ENCODE measurements around the gene ATP11A. TPM values are rescaled to one million over a fixed set of nuclear protein-coding genes. Genes with fewer than 3 reads are reported as not detected.

ATP11A gene
- polyA plus RNA-seq, 2 donors: 4.2 to 6.7 TPM

DNA sequence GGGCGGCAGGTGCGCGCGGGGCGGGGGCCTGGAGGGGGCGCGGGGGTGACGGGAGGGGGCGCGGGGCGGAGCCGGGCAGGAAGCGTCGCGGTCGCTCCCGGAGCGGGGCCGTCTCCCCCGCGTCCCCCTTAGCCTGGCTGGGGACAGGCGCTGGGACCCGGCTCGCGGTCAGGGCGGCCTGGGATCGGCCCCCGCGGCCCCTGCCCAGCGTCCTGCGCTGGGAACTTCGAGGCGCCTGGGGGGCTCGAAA is 204.5 kb downstream of the ATP11A start:
- H3K27ac ChIP-seq (ENCODE audit: low read depth in 2 of 2, low read length in 1 of 2): no peak overlapping the region
- peak overlapping the region; percentile 17 to 42 for H3K4me3 ChIP-seq (ENCODE audit: low read depth in 1 of 2, low read length in 2 of 2)
- H3K9me3 ChIP-seq (ENCODE audit: control insufficient read depth in 2 of 2, insufficient read depth in 1 of 2, low read depth in 1 of 2, low read length in 1 of 2): no peaks in the 10 kb centered on the region
- 0 to 2% methylated on average over 6 to 33 of the region's 34 CpGs for WGBS, 2 donors
- H3K27me3 ChIP-seq (ENCODE audit: control insufficient read depth in 1 of 2, insufficient read depth in 2 of 2, low read length in 2 of 2): peaks cover 0 to 21% of the 10 kb centered on the region in 2 donors
- peaks cover 6 to 18% of the 10 kb centered on the region in 2 donors for H3K4me1 ChIP-seq (ENCODE audit: control insufficient read depth in 2 of 2, insufficient read depth in 2 of 2, low read length in 1 of 2)
- H3K36me3 ChIP-seq (ENCODE audit: control insufficient read depth in 2 of 2, insufficient read depth in 2 of 2, low read length in 1 of 2): no peaks in the 10 kb centered on the region

DNA sequence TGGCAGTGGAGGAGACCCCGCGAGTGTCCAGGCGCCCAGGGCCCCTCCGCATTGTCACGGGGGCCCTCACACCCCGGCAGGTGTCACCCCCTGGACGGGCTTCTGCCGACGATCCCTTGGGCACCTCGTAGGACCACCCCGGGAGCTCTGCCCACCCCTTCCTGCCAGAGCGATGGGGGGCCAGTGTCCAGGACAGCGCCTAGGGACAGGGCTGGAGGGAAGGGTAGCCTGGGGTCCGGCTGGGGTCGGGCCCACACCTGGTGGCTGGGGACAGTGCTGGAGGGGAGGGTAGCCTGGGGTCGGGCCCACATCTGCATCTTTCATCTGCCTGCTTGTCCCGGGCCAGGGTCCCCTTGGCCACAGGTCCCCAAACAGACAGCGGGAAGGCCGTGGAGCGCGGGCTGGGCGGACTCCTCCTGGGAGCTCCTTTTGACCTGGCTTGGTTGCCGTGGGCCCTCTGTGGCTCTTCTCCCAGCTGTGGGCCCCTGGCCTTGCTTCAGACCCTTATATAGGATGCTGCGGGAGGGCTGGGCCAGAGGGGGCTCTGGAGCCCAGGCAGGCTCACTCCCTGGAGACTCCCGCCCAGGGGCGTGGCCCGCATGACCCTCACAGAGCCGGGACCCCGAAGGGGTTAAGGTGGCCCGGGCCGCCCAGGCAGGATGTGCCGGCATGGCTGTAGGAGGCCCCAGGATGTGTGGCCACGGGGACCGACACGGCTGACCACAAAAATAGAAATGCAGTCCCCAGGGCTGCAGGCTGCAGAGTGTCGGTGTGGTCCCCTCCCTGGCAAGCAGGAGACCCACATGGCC is 205.0 kb downstream of the ATP11A start:
- Histone ChIP-seq H3K27ac (ENCODE audit: low read depth in 2 of 2, low read length in 1 of 2) (no peak overlapping the region), H3K9me3 (ENCODE audit: control insufficient read depth in 2 of 2, insufficient read depth in 1 of 2, low read depth in 1 of 2, low read length in 1 of 2) (no peaks in the 10 kb centered on the region), H3K4me3 (ENCODE audit: low read depth in 1 of 2, low read length in 2 of 2) (peak overlapping the region; percentile 17 to 42), H3K27me3 (ENCODE audit: control insufficient read depth in 1 of 2, insufficient read depth in 2 of 2, low read length in 2 of 2) (peaks cover 0 to 21% of the 10 kb centered on the region in 2 donors), H3K4me1 (ENCODE audit: control insufficient read depth in 2 of 2, insufficient read depth in 2 of 2, low read length in 1 of 2) (peaks cover 6 to 18% of the 10 kb centered on the region in 2 donors), H3K36me3 (ENCODE audit: control insufficient read depth in 2 of 2, insufficient read depth in 2 of 2, low read length in 1 of 2) (no peaks in the 10 kb centered on the region)
- WGBS, 2 donors: 6% methylated on average over 34 to 36 of the region's 36 CpGs

DNA sequence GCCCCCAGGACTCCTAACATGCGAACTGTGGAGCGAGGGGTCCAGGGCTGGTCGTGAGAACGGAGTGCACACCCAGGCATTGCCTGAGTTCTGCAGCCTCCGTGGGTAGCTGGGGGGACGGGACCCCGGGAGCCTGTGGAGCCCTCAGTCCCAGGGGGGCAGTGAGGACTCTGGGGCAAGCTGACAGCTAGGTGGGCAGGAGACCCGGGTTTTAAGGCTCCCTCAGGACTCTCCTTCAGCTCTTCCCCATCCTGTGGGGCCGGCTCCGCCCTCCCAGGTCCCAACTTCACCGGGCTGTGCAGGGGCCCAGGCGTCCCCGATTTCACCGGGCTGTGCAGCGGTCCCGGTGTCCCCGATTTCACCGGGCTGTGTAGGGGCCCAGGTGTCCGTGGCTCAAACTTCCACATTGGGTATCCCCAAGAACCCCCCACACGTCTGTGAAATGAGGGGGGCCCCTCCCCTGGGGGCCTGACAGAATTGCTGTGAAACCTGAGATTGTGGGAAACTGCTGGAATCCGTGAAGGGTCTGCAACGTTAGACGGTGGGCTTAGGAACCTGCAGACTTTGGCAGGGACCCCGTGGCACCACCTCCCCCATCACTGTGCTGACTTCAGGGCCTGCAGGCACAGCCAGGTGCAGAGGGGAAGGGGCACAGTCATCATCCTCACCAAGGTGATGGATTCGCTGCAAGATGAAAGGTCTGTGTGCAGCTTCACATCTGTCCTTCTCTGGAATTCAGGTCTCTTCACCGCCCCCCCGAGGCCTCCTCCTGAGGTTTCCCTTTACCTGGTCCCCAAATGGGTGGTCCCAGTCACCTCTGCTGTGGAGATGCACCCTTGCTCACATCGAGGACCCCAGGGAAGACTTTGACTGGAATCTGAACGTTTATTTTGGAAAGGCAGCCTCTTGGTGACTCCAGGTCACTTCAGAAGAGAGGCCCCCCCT is 206.0 kb downstream of the ATP11A start:
- Histone ChIP-seq H3K36me3 (ENCODE audit: control insufficient read depth in 2 of 2, insufficient read depth in 2 of 2, low read length in 1 of 2) (no peaks in the 10 kb centered on the region), H3K4me3 (ENCODE audit: low read depth in 1 of 2, low read length in 2 of 2) (no peak overlapping the region), H3K9me3 (ENCODE audit: control insufficient read depth in 2 of 2, insufficient read depth in 1 of 2, low read depth in 1 of 2, low read length in 1 of 2) (no peaks in the 10 kb centered on the region), H3K27ac (ENCODE audit: low read depth in 2 of 2, low read length in 1 of 2) (no peak overlapping the region), H3K27me3 (ENCODE audit: control insufficient read depth in 1 of 2, insufficient read depth in 2 of 2, low read length in 2 of 2) (peaks cover 0 to 21% of the 10 kb centered on the region in 2 donors), H3K4me1 (ENCODE audit: control insufficient read depth in 2 of 2, insufficient read depth in 2 of 2, low read length in 1 of 2) (peaks cover 6 to 18% of the 10 kb centered on the region in 2 donors)
- 54 to 56% methylated on average over 28 to 29 of the region's 29 CpGs for WGBS, 2 donors

DNA sequence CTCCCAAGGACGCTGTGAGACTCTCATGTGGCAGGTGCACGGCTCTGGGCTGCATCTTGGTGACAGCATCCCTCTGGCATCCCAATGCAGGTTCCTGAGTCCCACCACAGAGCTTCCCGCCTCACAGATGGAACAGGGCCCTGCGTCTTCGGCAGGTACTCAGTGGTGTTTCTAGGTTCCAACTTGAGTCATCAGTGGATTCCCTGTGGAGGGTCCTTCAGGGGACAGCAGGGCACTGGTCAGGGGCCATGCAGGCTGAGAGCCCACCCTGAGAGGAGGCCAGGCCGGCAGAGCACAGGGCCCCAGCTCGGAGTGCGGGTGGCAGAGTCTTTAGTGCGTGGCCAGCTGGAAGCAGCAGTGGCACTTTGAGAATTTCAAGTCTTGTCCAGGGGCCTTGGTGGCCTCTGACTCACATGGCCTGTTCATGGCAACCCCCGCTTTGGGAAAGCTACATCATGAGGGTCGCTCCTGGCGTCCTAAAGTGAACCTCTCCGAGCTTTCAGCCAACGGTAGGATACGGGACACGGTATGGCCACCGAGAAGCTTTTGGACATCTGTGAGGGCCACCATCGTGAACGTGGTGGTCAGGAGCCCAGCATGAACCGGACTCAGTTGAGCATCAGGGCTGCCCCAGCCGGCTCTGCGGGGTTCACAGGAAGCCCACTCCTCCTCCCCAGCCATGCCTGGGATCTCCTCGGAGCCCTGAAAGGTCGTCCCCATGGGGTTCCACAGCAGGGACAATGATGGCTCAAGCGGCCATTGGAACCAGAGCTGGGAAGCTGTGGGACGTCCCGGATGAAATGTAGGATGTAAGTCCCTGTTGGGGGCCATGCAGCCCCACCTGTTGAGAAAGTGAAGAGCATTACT is 207.1 kb downstream of the ATP11A start:
- peaks cover 0 to 21% of the 10 kb centered on the region in 2 donors for H3K27me3 ChIP-seq (ENCODE audit: control insufficient read depth in 1 of 2, insufficient read depth in 2 of 2, low read length in 2 of 2)
- no peak overlapping the region for H3K27ac ChIP-seq (ENCODE audit: low read depth in 2 of 2, low read length in 1 of 2)
- peaks cover 6 to 12% of the 10 kb centered on the region in 2 donors for H3K4me1 ChIP-seq (ENCODE audit: control insufficient read depth in 2 of 2, insufficient read depth in 2 of 2, low read length in 1 of 2)
- no peak overlapping the region for H3K4me3 ChIP-seq (ENCODE audit: low read depth in 1 of 2, low read length in 2 of 2)
- no peaks in the 10 kb centered on the region for H3K36me3 ChIP-seq (ENCODE audit: control insufficient read depth in 2 of 2, insufficient read depth in 2 of 2, low read length in 1 of 2)
- 87 to 92% methylated on average over 27 of the region's 27 CpGs for WGBS, 2 donors
- no peaks in the 10 kb centered on the region for H3K9me3 ChIP-seq (ENCODE audit: control insufficient read depth in 2 of 2, insufficient read depth in 1 of 2, low read depth in 1 of 2, low read length in 1 of 2)

DNA sequence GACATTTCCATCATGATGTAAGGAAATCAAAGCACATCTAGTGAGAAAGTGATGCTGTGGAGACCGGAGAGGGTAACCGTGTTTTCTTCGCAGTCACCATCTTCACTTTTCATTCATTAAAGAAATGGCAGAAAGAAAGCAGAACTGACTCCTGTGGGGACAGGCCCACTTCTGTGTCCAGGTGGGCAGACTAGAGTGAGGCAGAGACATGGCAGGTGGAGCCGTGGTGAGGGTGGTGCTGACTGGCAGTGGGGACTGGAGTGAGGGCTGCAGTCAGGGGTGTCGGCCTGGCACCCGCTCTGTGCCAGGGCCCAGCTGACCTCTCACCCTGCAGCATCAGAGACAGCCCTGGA is 207.7 kb downstream of the ATP11A start:
- Histone ChIP-seq H3K4me3 (ENCODE audit: low read depth in 1 of 2, low read length in 2 of 2) (no peak overlapping the region), H3K27me3 (ENCODE audit: control insufficient read depth in 1 of 2, insufficient read depth in 2 of 2, low read length in 2 of 2) (peaks cover 0 to 21% of the 10 kb centered on the region in 2 donors), H3K36me3 (ENCODE audit: control insufficient read depth in 2 of 2, insufficient read depth in 2 of 2, low read length in 1 of 2) (no peaks in the 10 kb centered on the region), H3K4me1 (ENCODE audit: control insufficient read depth in 2 of 2, insufficient read depth in 2 of 2, low read length in 1 of 2) (peaks cover 6 to 11% of the 10 kb centered on the region in 2 donors), H3K27ac (ENCODE audit: low read depth in 2 of 2, low read length in 1 of 2) (no peak overlapping the region), H3K9me3 (ENCODE audit: control insufficient read depth in 2 of 2, insufficient read depth in 1 of 2, low read depth in 1 of 2, low read length in 1 of 2) (no peaks in the 10 kb centered on the region)
- WGBS, 2 donors: 82 to 88% methylated on average over 4 to 6 of the region's 6 CpGs

DNA sequence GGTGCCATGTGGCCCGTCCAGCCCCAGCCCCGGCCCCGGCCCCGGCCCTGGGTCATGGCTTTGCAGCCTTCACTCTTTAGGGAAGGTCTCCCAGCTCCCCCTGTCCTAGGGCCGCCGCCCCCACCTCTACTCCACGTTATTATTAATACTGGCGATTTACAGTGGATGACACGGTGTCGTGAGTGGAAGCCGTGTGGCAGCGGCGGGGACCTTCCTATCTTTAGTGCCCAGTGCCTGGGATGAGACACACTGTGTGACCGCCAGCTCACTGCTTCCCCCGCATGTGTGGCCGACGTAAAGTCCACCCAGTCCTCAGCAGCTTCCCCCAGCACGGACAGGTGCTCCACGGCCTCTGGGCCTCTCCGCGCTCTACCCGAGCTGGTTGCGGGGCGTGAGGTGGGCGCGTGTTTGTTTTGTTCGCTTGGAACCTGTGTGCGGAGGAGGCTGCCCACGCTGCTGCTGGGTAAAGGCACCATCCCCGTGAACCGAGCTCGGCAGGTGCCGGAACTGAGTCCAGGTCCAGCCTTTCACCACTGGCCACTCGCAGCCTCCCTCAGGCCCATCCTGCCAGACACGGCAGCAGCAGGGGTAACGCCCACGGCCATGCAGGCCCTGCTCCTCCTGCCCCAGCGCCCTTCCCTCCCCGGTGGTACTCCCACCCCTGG is 208.2 kb downstream of the ATP11A start:
- no peak overlapping the region for H3K27ac ChIP-seq (ENCODE audit: low read depth in 2 of 2, low read length in 1 of 2)
- H3K4me1 ChIP-seq (ENCODE audit: control insufficient read depth in 2 of 2, insufficient read depth in 2 of 2, low read length in 1 of 2): peaks cover 6 to 11% of the 10 kb centered on the region in 2 donors
- no peaks in the 10 kb centered on the region for H3K36me3 ChIP-seq (ENCODE audit: control insufficient read depth in 2 of 2, insufficient read depth in 2 of 2, low read length in 1 of 2)
- 86% methylated on average over 39 of the region's 39 CpGs for WGBS, 2 donors
- no peak overlapping the region for H3K4me3 ChIP-seq (ENCODE audit: low read depth in 1 of 2, low read length in 2 of 2)
- H3K9me3 ChIP-seq (ENCODE audit: control insufficient read depth in 2 of 2, insufficient read depth in 1 of 2, low read depth in 1 of 2, low read length in 1 of 2): no peaks in the 10 kb centered on the region
- peaks cover 0 to 21% of the 10 kb centered on the region in 2 donors for H3K27me3 ChIP-seq (ENCODE audit: control insufficient read depth in 1 of 2, insufficient read depth in 2 of 2, low read length in 2 of 2)

DNA sequence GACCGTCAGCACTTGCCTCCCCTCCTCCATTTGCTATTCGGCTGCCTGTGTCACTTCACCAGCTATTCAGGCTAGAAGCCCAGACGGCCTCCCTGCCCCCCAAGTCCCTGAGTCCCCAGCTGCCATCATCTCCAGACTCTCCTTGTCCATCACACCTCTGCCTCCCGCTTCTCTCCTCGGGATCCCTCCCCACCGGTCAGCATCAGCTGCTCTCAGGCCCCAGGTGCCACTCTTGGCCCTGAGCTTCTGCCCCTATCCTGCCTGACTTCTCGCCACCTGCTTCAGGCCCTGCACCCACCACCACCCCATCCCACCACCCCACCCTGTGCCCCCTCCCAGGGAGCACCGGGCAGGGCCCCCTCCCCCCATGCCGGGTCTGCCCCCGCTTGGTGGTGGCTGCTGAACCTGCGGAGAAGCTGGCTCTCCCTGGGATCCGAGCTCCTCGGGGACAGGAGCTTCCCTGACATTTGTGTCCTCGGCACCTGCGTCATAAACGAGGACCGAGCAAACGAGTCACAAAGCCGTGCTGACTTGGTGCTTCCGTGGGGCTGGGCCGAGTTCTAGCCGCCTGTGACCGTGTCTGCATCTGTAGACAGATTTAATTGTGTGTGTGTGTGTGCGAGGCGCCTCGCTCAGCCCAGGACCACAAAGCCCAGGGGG is 208.9 kb downstream of the ATP11A start:
- Histone ChIP-seq H3K4me3 (ENCODE audit: low read depth in 1 of 2, low read length in 2 of 2) (no peak overlapping the region), H3K9me3 (ENCODE audit: control insufficient read depth in 2 of 2, insufficient read depth in 1 of 2, low read depth in 1 of 2, low read length in 1 of 2) (no peaks in the 10 kb centered on the region), H3K27me3 (ENCODE audit: control insufficient read depth in 1 of 2, insufficient read depth in 2 of 2, low read length in 2 of 2) (peaks cover 0 to 19% of the 10 kb centered on the region in 2 donors), H3K36me3 (ENCODE audit: control insufficient read depth in 2 of 2, insufficient read depth in 2 of 2, low read length in 1 of 2) (no peaks in the 10 kb centered on the region), H3K4me1 (ENCODE audit: control insufficient read depth in 2 of 2, insufficient read depth in 2 of 2, low read length in 1 of 2) (peaks cover 6% of the 10 kb centered on the region in 2 donors), H3K27ac (ENCODE audit: low read depth in 2 of 2, low read length in 1 of 2) (no peak overlapping the region)
- 85 to 89% methylated on average over 26 of the region's 26 CpGs for WGBS, 2 donors

DNA sequence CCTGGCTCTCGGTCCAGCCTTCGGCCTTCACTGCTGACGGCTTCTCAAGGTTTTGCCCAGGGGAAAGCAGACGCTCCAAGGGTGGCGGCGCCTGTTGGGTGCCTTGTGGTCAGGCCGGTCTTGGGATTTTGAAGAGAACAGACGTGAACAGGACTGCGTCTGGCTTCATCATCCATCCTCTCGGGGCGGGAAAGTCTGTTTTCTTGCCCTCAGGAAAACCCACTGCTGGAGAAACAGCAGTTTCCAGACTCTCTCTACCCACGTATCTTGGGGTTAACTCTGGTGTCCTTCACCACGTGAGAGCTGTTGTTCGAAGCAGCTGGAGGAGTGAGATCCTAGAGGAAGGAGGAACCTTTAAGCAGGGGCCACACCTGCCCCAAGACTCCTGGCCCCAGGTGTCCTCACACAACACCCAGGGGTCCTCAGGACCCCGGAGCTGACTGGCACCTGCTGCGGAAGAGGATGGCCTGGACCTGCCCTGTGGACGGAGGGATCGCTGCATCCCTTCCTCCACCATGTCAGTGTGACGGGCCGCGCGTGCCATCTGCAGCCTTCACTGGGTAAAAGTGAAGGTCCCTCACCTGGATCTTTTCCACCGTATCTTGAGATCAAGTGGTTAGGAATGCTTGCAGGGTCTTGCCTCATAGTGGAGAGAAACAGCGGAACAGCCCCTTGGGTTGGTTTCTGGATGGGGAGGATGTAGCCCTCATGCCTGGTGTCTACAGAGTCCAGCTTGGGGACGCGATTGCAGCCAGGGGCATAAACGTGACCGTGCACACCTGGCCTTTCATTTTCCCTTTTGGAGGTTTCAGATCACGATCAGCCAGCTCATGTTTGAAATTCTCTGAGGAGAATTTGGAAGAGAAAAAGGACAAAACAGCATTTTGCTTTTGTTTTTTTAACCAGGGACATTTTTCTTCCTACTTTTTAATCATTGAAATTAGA is 209.7 kb downstream of the ATP11A start:
- Histone ChIP-seq H3K36me3 (ENCODE audit: control insufficient read depth in 2 of 2, insufficient read depth in 2 of 2, low read length in 1 of 2) (no peaks in the 10 kb centered on the region), H3K9me3 (ENCODE audit: control insufficient read depth in 2 of 2, insufficient read depth in 1 of 2, low read depth in 1 of 2, low read length in 1 of 2) (no peaks in the 10 kb centered on the region), H3K4me3 (ENCODE audit: low read depth in 1 of 2, low read length in 2 of 2) (no peak overlapping the region), H3K27me3 (ENCODE audit: control insufficient read depth in 1 of 2, insufficient read depth in 2 of 2, low read length in 2 of 2) (peaks cover 0 to 16% of the 10 kb centered on the region in 2 donors), H3K4me1 (ENCODE audit: control insufficient read depth in 2 of 2, insufficient read depth in 2 of 2, low read length in 1 of 2) (peaks cover 4 to 6% of the 10 kb centered on the region in 2 donors), H3K27ac (ENCODE audit: low read depth in 2 of 2, low read length in 1 of 2) (no peak overlapping the region)
- 88 to 90% methylated on average over 29 of the region's 29 CpGs for WGBS, 2 donors
